Progenitor cell of endocrine pancreas (in vitro differentiated cells): ENCODE measurements around the gene TBX4. TPM values are rescaled to one million over a fixed set of nuclear protein-coding genes. Genes with fewer than 3 reads are reported as not detected.

Source experiments
- DNase-seq: peaks from one replicate; pipeline ENCODE4 v3.0.0; 2021; ENCODE audit warnings: low spot score; ENCODE audit not compliant: unreplicated experiment
- H3K27ac Mint-ChIP-seq: 2 replicates; pipeline ENCODE4 v1.8.0; 2021; ENCODE audit warnings: mild to moderate bottlenecking, moderate library complexity, mixed read lengths
- H3K27me3 Mint-ChIP-seq: 2 replicates; pipeline ENCODE4 v1.8.0; 2021; ENCODE audit warnings: mixed read lengths
- H3K36me3 Mint-ChIP-seq: 2 replicates; pipeline ENCODE4 v1.8.0; 2022; ENCODE audit warnings: mixed read lengths; ENCODE audit not compliant: insufficient read depth
- H3K4me1 Mint-ChIP-seq: 2 replicates; pipeline ENCODE4 v1.8.0; 2021; ENCODE audit warnings: low read depth, mixed read lengths
- H3K4me3 Mint-ChIP-seq: 2 replicates; pipeline ENCODE4 v1.8.0; 2021; ENCODE audit warnings: low read depth, mild to moderate bottlenecking, moderate library complexity, mixed read lengths
- H3K9me3 Mint-ChIP-seq: 2 replicates; pipeline ENCODE4 v1.8.0; 2021; ENCODE audit warnings: low read depth, mixed read lengths
- total RNA-seq: library from RNA; stranded (reverse); gene quantifications from 2 replicates; pipeline ENCODE4 v1.2.1, GENCODE V29; 2021
- TF ChIP-seq, protein P1 (sequence below): fragments of 200-600 bp; sonication (generic); IDR thresholded peaks from one replicate; pipeline ENCODE4 v1.5.0; 2021; ENCODE audit warnings: antibody characterized with exemption, mild to moderate bottlenecking; ENCODE audit not compliant: unreplicated experiment

TBX4 gene
- total RNA-seq, 1 donor from 2014 or later = not detected

DNA sequence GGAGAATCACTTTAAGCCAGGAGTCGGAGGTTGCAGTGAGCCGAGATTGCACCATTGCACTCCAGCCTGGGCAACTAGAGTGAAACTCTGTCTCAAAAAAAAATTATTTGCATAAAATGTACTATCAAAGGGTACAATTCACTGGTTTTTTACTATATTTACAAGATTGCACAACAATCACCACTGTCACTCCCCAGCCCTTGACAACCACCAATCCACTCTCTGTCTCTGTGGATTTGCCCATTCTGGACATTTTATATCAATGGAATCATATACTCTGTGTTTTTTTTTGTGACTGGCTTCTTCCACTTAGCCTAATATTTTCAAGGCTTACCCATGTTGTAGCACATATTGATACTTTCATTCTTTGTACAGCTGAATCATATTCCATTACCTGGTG lies 33.8 kb upstream of the TBX4 start:
- H3K27ac Mint-ChIP-seq = no peak overlapping the region
- H3K9me3 Mint-ChIP-seq = no peaks in the 10 kb centered on the region
- TF ChIP-seq, protein P1, sequence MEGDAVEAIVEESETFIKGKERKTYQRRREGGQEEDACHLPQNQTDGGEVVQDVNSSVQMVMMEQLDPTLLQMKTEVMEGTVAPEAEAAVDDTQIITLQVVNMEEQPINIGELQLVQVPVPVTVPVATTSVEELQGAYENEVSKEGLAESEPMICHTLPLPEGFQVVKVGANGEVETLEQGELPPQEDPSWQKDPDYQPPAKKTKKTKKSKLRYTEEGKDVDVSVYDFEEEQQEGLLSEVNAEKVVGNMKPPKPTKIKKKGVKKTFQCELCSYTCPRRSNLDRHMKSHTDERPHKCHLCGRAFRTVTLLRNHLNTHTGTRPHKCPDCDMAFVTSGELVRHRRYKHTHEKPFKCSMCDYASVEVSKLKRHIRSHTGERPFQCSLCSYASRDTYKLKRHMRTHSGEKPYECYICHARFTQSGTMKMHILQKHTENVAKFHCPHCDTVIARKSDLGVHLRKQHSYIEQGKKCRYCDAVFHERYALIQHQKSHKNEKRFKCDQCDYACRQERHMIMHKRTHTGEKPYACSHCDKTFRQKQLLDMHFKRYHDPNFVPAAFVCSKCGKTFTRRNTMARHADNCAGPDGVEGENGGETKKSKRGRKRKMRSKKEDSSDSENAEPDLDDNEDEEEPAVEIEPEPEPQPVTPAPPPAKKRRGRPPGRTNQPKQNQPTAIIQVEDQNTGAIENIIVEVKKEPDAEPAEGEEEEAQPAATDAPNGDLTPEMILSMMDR = no peak
- no peak for DNase-seq
- no peak overlapping the region for H3K4me3 Mint-ChIP-seq
- no peaks in the 10 kb centered on the region for H3K4me1 Mint-ChIP-seq
- H3K36me3 Mint-ChIP-seq = no peaks in the 10 kb centered on the region
- peaks cover 62% of the 10 kb centered on the region for H3K27me3 Mint-ChIP-seq

GRCh38 chr17:61419496-61420046 lies 32.7 kb upstream of the TBX4 start:
- Mint-ChIP-seq H3K27me3 (peaks cover 62% of the 10 kb centered on the region), H3K4me1 (no peaks in the 10 kb centered on the region), H3K9me3 (no peaks in the 10 kb centered on the region)

DNA sequence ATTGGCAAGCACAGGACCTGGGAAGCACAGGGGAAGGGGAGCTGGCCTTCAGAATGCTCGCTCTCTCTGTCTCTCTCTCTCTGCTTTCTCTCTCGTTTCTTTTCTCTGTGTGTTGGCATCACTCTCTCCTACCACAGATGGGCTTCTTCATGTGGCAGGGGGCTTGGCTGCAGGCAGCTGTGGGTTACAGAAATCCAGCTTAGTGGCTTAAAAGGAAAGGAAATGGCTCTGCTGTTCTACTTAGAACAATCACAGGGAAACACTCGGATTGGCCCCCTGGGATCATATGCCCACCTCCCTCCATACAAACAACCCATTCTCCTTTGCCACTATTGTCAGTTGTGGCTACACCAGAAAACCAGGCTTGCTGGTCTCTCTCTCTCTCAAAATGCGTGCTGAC lies 32.2 kb upstream of the TBX4 start:
- no peak for DNase-seq
- no peaks in the 10 kb centered on the region for H3K36me3 Mint-ChIP-seq
- no peak overlapping the region for H3K27ac Mint-ChIP-seq
- no peaks in the 10 kb centered on the region for H3K4me1 Mint-ChIP-seq
- H3K9me3 Mint-ChIP-seq = no peaks in the 10 kb centered on the region
- H3K27me3 Mint-ChIP-seq = peaks cover 62% of the 10 kb centered on the region
- TF ChIP-seq, protein P1 = no peak
- no peak overlapping the region for H3K4me3 Mint-ChIP-seq

More at GRCh38 chr17:61419496-61420046, 32.7 kb upstream of the TBX4 start:
- Mint-ChIP-seq H3K4me3 (no peak overlapping the region), H3K36me3 (no peaks in the 10 kb centered on the region), H3K27ac (no peak overlapping the region)
- TF ChIP-seq, protein P1 = no peak
- DNase-seq = no peak

- Mint-ChIP-seq H3K4me3 (no peak overlapping the region), H3K4me1 (no peaks in the 10 kb centered on the region), H3K9me3 (no peaks in the 10 kb centered on the region), H3K27me3 (peaks cover 62% of the 10 kb centered on the region), H3K36me3 (no peaks in the 10 kb centered on the region), H3K27ac (no peak overlapping the region)
- TF ChIP-seq, protein P1 = no peak
- DNase-seq = no peak
These were observed 31.4 kb upstream of the TBX4 start for GRCh38 chr17:61420745-61421398.

GRCh38 chr17:61421460-61421859 lies 30.8 kb upstream of the TBX4 start:
- Mint-ChIP-seq H3K9me3 (no peaks in the 10 kb centered on the region), H3K36me3 (no peaks in the 10 kb centered on the region), H3K4me3 (no peak overlapping the region), H3K27ac (no peak overlapping the region), H3K4me1 (no peaks in the 10 kb centered on the region), H3K27me3 (peaks cover 58% of the 10 kb centered on the region)
- no peak for DNase-seq
- TF ChIP-seq, protein P1 = no peak
